Activated naive CD8-positive, alpha-beta T cell treated with anti-CD3 and anti-CD28 coated beads, Interleukin-2, amount 10 ng/mL, durations not matched to agents 7 days and 5 days (primary cell): ENCODE measurements around the gene GFRAL. TPM values are rescaled to one million over a fixed set of nuclear protein-coding genes. Genes with fewer than 3 reads are reported as not detected.

ENCODE experiments used
- ATAC-seq: fragments of 150-1000 bp; cut with Tn5 transposase; one replicate; pipeline ENCODE4 v1.10.0; 2021; ENCODE audit warnings: low read depth, moderate library complexity
- POLR2A ChIA-PET: fragments of 350-600 bp; sonication (Branson Sonifier 250); formaldehyde crosslinking; loops from one replicate; lab custom pipeline; 2021; ENCODE audit warnings: antibody characterized with exemption; lab: Charles Lee
- DNase-seq: peaks from one replicate; pipeline ENCODE4 v3.0.0; 2021
- H3K27ac Mint-ChIP-seq: one replicate; pipeline ENCODE4 v1.8.0; 2022; ENCODE audit warnings: mild to moderate bottlenecking, mixed read lengths
- H3K27me3 Mint-ChIP-seq: one replicate; pipeline ENCODE4 v1.8.0; 2022; ENCODE audit warnings: mild to moderate bottlenecking, moderate library complexity, mixed read lengths
- H3K36me3 Mint-ChIP-seq: one replicate; pipeline ENCODE4 v1.8.0; 2021; ENCODE audit warnings: mild to moderate bottlenecking, mixed read lengths
- H3K4me1 Mint-ChIP-seq: one replicate; pipeline ENCODE4 v1.8.0; 2021; ENCODE audit warnings: mixed read lengths
- H3K4me3 Mint-ChIP-seq: one replicate; pipeline ENCODE4 v1.8.0; 2022; ENCODE audit warnings: mild to moderate bottlenecking, moderate library complexity, mixed read lengths
- H3K9me3 Mint-ChIP-seq: one replicate; pipeline ENCODE4 v1.8.0; 2021; ENCODE audit warnings: mixed read lengths
- total RNA-seq, 2 experiments: library from RNA; stranded (reverse); gene quantifications; one replicate each; pipeline ENCODE4 v1.2.3, GENCODE V29; 2021

The GFRAL gene
- total RNA-seq, 2 experiments from 2014 or later: not detected

- Mint-ChIP-seq H3K27me3 (no peaks in the 10 kb centered on the region), H3K36me3 (no peaks in the 10 kb centered on the region), H3K9me3 (peaks cover 3% of the 10 kb centered on the region), H3K27ac (no peak overlapping the region), H3K4me3 (no peak overlapping the region), H3K4me1 (no peaks in the 10 kb centered on the region)
- DNase-seq (no peak), ATAC-seq (no peak)
- POLR2A ChIA-PET: no interaction called here
Measured at GRCh38 chr6:55447891-55448290, 120.6 kb downstream of the GFRAL start.

GRCh38 chr6:55448451-55448850 lies 121.2 kb downstream of the GFRAL start:
- POLR2A ChIA-PET: no interaction called here
- H3K4me1 Mint-ChIP-seq: no peaks in the 10 kb centered on the region
- H3K36me3 Mint-ChIP-seq: no peaks in the 10 kb centered on the region
- H3K9me3 Mint-ChIP-seq: peaks cover 3% of the 10 kb centered on the region
- no peaks in the 10 kb centered on the region for H3K27me3 Mint-ChIP-seq
- DNase-seq (no peak), ATAC-seq (no peak)
- no peak overlapping the region for H3K4me3 Mint-ChIP-seq
- no peak overlapping the region for H3K27ac Mint-ChIP-seq

DNA sequence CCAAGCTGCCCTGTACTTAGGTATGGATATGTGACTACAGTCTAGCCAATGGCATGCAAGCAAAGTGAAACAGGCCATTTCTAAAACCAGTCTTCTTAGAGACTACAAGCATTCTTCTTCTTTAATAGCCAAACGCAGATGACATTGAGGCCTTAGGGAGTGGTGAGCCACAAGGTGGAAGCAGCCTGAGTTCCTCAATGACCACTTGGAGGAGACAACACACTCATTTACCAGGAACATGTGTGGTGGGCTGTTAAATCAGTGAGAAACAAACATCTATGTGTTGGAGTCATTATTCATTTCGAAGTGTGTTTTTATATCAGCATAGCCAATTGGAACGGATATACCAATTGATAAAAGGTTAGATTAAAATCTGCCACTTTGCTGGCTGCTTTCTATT lies 122.0 kb downstream of the GFRAL start:
- no peak overlapping the region for H3K27ac Mint-ChIP-seq
- H3K36me3 Mint-ChIP-seq: no peaks in the 10 kb centered on the region
- POLR2A ChIA-PET: no interaction called here
- H3K27me3 Mint-ChIP-seq: no peaks in the 10 kb centered on the region
- peaks cover 3% of the 10 kb centered on the region for H3K9me3 Mint-ChIP-seq
- no peak overlapping the region for H3K4me3 Mint-ChIP-seq
- DNase-seq (no peak), ATAC-seq (no peak)
- no peaks in the 10 kb centered on the region for H3K4me1 Mint-ChIP-seq

- no peaks in the 10 kb centered on the region for H3K27me3 Mint-ChIP-seq
- H3K27ac Mint-ChIP-seq: no peak overlapping the region
- ATAC-seq: no peak
- H3K4me1 Mint-ChIP-seq: no peaks in the 10 kb centered on the region
- POLR2A ChIA-PET: no interaction called here
- peaks cover 3% of the 10 kb centered on the region for H3K9me3 Mint-ChIP-seq
- no peak overlapping the region for H3K4me3 Mint-ChIP-seq
- no peak for DNase-seq
- no peaks in the 10 kb centered on the region for H3K36me3 Mint-ChIP-seq
Measured at GRCh38 chr6:55450005-55450404, 122.7 kb downstream of the GFRAL start.

Other genes starting within 250 kb of the GFRAL start
- gene HCRTR2, start 153.0 kb upstream of the GFRAL start, total RNA-seq: not detected